DMS53 treated with DMSO at 0.1 percent for 48 hours (cell line): ENCODE measurements around the gene URM1.

Experiments
- DNase-seq: peaks from one replicate; lab custom pipeline; 2025; ENCODE audit not compliant: unreplicated experiment; lab: John Stamatoyannopoulos, UW

Gene URM1

GRCh38 chr9:128424268-128424780 is 53.1 kb downstream of the URM1 start:
- DNase-seq, result no peak

GRCh38 chr9:128428644-128429512 is 57.7 kb downstream of the URM1 start:
- no peak for DNase-seq

- no peak for DNase-seq
These were observed 58.4 kb downstream of the URM1 start for GRCh38 chr9:128429513-128430086.

GRCh38 chr9:128431207-128431606 is 60.0 kb downstream of the URM1 start:
- DNase-seq, result no peak

- DNase-seq, result no peak
These were observed 63.2 kb downstream of the URM1 start for GRCh38 chr9:128434340-128434739.

- no peak for DNase-seq
These were observed 64.4 kb downstream of the URM1 start for GRCh38 chr9:128435611-128436010.

- DNase-seq, result peak; percentile 80
These were observed 67.4 kb downstream of the URM1 start for GRCh38 chr9:128438343-128439109.

GRCh38 chr9:128439273-128439672 is 68.1 kb downstream of the URM1 start:
- no peak for DNase-seq
